D721Med (cell line): ENCODE data around the gene HS3ST1.

ENCODE experiments used
- DNase-seq: peaks from one replicate; pipeline ENCODE4 v3.0.0; 2011; ENCODE audit warnings: low spot score; ENCODE audit not compliant: insufficient read length
- FAIRE-seq: peaks from 2 replicates; lab custom pipeline; 2011; peaks lifted over from hg19 to GRCh38; lab: Jason Lieb, UNC
- TF ChIP-seq, protein P1 (sequence below): IDR thresholded peaks from 2 replicates; pipeline ENCODE4 v1.5.1; 2012; ENCODE audit warnings: mild to moderate bottlenecking, control low read depth; ENCODE audit not compliant: insufficient read depth; ENCODE audit errors: missing control alignments

Gene HS3ST1

DNA sequence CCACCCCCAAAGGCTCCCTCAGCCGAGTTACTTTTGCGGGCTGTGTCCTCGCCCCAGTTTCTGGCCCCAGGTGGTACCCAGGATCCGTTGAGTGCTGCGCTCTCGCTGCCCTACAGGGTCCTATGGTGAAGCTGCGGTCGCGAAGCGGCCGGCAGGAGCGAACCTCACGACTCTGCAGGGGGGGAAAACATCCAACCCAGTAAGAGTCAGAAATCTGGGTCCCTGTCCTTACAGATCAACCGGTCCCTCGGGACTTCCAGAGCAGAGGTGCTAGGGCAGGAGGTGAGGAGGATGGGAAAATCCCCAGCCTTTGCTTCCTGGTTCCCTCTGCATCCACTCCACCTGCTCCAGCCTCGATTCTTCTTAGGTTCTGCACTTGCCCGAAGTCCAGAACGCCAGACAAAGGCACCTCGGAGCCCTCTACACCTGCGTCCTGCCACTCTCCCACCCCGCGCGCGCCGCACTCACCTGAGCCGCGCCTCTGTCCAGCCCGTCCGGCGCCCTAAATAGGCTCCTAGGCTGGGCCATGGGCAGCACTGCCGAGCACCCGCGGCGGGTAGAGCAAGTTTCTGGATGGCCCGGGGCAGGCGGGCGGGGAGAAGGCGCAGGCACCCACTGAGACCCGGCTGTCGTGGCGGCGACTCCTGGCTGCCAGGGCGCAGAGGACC lies at the start of gene HS3ST1:
HS3ST1 (minus strand) TSS at position 664 of the 668 bp plus-strand sequence. CDS start 28,889 bp downstream, outside the sequence.
- DNase-seq (no peak), FAIRE-seq (no peak)
- TF ChIP-seq, protein P1, sequence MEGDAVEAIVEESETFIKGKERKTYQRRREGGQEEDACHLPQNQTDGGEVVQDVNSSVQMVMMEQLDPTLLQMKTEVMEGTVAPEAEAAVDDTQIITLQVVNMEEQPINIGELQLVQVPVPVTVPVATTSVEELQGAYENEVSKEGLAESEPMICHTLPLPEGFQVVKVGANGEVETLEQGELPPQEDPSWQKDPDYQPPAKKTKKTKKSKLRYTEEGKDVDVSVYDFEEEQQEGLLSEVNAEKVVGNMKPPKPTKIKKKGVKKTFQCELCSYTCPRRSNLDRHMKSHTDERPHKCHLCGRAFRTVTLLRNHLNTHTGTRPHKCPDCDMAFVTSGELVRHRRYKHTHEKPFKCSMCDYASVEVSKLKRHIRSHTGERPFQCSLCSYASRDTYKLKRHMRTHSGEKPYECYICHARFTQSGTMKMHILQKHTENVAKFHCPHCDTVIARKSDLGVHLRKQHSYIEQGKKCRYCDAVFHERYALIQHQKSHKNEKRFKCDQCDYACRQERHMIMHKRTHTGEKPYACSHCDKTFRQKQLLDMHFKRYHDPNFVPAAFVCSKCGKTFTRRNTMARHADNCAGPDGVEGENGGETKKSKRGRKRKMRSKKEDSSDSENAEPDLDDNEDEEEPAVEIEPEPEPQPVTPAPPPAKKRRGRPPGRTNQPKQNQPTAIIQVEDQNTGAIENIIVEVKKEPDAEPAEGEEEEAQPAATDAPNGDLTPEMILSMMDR = no peak

GRCh38 chr4:11475871-11476270 lies 47.2 kb upstream of the HS3ST1 start:
- DNase-seq (no peak), FAIRE-seq (no peak)
- TF ChIP-seq, protein P1 = no peak

- DNase-seq (no peak), FAIRE-seq (no peak)
- TF ChIP-seq, protein P1 = no peak
Measured at GRCh38 chr4:11474146-11474545, 45.5 kb upstream of the HS3ST1 start.

- DNase-seq = no peak
Measured at GRCh38 chr4:11472535-11472934, 43.8 kb upstream of the HS3ST1 start.

GRCh38 chr4:11471618-11472017 lies 42.9 kb upstream of the HS3ST1 start:
- FAIRE-seq (no peak), DNase-seq (no peak)
- TF ChIP-seq, protein P1 = no peak

More at GRCh38 chr4:11472535-11472934, 43.8 kb upstream of the HS3ST1 start:
- FAIRE-seq = no peak
- TF ChIP-seq, protein P1 = no peak

DNA sequence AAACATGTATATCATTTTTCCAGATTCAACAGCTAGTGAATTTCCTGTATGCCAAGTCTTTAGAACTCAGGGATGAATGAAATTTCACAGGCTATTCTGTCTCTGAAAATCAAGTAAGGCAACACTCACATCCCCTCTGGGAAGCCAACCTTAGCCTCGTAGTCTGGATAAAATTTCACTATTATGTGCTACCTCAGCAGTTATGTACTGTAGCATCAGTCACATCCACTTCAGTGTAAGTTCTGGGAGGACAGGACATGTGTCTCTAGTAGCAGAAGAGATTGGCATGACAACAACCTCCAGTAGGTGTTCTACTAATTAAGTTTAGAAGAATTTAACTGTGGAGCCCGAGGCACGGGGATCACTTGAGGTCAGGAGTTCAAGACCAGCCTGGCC lies 42.4 kb upstream of the HS3ST1 start:
- FAIRE-seq (no peak), DNase-seq (no peak)
- TF ChIP-seq, protein P1 = no peak

DNA sequence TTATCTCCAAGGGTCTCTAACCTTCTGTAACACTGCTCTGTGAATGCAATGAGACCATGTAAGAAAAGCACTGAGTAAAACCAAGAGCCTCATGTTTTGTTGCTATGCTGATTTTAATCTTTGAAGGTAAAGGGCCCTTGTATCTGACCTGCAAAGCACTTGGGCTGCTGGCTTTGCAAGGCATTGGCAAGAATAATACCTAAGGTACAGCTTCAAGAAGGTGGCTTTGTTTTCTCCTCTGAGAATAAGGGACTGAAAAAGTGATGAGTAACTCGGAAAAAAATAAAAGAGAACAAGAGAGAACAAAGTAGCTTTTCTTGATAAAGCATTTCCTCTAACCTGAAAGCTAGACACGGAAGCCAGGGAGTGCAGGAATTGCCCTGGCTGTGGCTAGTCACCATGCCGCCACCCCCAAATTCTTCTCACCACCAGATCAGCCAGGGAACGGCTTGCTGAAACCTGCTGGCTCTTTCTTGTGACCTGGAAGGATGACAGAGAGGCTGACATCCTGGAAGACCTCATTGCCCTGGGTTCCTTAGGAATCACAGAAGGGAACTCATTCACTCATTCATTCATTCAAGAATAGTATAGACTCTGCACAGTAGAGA lies 41.8 kb upstream of the HS3ST1 start:
- FAIRE-seq (no peak), DNase-seq (no peak)
- TF ChIP-seq, protein P1 = no peak
